AML-193 (cell line): ENCODE data around the gene STAG3.
"Not testable (repeated sequence)": the region's sequence is repeated elsewhere in the genome, so short reads cannot be mapped to it uniquely, and the experiment has no call there.

Experiments
- DNase-seq, 2 experiments: peaks; one replicate each; lab custom pipeline; 2025; lab: John Stamatoyannopoulos, UW

The STAG3 gene

DNA sequence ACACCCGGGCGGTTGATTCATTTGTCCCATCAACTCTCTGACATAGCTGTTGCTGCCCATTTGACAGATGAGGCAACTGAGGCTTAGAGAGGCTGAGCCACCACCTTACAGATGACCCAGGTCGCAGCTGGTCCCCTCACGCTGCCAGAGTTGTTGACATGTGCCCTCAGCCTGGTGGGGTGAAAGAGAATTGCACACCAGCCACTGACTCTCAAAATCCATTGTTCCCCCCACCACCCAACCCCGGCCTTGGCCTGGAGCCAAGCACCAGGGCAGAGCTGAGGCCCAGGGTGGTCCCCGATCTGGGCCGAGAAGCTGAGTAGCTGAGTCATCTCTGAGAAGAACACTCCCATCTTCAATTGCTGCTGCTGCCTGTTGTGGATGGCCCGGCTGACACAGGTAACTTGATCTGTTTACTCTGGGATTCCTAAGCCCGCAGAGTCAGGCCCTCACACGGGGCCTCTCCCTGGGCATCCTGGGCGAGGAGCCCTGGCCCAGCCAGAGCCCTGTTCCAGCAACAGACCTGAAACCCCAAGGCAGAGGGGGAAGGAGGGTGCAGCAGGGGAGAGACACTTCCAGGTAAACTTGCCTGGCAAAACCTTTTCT is 69.5 kb downstream of the STAG3 start:
- DNase-seq: no peak

DNA sequence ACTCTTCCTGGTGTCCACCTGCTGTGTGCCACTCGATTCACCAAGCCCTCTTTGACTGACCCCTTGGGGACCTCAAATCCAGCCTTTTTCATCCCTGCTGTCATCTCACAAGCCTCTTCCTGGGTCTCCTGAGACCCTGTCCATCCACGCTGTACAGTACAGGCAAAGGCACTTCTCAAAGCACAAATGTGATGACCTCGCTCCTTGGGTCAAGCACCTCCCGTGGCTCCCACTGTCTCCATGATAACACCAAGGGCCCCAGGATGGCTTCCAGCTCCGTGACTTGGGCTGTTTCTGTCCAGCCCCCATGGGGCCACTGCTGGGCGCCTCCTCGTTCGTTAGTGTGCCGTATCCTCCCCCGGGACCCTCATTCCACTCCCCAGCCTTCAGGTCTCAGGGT is 70.8 kb downstream of the STAG3 start:
- DNase-seq: no peak

DNA sequence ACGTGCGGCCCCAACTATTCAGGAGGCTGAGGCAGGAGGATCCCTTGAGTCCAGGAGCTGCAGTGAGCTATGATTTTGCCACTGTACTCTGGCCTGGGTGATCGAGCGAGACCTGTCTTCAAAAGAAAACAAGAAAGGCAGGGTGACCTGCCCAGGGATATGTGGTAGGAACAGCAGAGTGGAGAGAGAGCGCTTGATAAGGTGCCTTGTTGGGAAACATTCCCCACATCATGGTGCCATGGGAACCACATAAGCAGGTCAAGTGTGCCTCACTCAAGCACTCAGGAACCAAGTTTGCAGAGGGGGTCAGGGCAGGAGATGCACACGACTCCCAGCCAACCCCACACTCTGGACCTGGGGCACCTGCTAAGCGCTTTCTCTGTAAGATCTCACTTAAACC is 79.3 kb downstream of the STAG3 start:
- no peak for DNase-seq

DNA sequence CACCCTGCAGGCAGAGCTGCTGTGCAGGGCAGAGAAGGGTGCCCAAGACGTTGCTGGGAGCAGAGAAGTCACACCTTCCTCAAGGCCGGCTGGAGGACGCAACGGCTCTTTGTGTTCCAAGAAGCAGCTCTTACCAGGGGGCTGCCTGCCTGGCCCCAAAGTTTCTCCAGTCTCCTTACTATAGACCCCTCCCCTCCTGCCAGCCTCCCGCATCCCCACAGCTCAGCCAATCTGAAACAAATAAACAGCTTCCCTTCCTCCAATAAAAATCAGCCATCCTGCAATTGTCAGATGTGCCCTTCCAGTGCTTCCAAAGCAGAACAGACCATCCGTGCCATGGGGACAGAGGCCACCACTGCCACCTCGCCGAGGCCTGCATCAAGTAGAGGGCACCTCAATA is 82.3 kb downstream of the STAG3 start:
- DNase-seq: not testable (repeated sequence)

DNA sequence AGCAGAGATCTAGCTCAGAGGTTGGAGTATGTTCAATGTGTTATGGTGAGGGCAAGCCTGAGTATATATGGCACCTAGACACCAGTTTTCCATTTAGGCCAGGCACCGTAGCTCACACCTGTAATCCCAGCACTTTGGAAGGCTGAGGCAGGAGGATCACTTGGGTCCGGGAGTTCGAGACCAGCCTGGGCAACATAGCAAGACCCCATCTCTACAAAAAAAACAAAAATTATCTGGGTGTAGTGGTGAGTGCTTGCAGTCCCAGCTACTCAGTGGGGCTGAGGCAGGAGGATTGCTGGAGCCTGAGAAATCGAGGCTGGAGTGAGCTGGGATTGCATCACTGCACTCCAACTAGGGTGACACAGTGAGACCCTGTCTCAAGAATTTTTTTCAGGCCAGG is 85.2 kb downstream of the STAG3 start:
- not testable (repeated sequence) for DNase-seq
